ENCODE measurements around the gene HPN.
"Not testable (repeated sequence)": the region's sequence is repeated elsewhere in the genome, so short reads cannot be mapped to it uniquely, and the experiment has no call there.

HPN gene

GRCh38 chr19:35088131-35088913, 46.8 kb downstream of the HPN start:
- peak; percentile 81 for DNase-seq

- no peak for DNase-seq
These were observed 48.0 kb downstream of the HPN start for GRCh38 chr19:35089554-35089953.

GRCh38 chr19:35090160-35090505, 48.6 kb downstream of the HPN start:
- DNase-seq, result no peak

- peak; percentile 90 for DNase-seq
These were observed 49.1 kb downstream of the HPN start for GRCh38 chr19:35090506-35091214.

- DNase-seq, result no peak
These were observed 51.9 kb downstream of the HPN start for GRCh38 chr19:35093430-35093829.

GRCh38 chr19:35093941-35094647, 52.6 kb downstream of the HPN start:
- DNase-seq, result no peak

- DNase-seq, result no peak
These were observed 53.1 kb downstream of the HPN start for GRCh38 chr19:35094656-35095055.

- DNase-seq, result no peak
These were observed 54.3 kb downstream of the HPN start for GRCh38 chr19:35095667-35096368.

- DNase-seq, result no peak
These were observed 57.0 kb downstream of the HPN start for GRCh38 chr19:35098413-35099049.

- DNase-seq, result no peak
These were observed 57.8 kb downstream of the HPN start for GRCh38 chr19:35099155-35099896.

GRCh38 chr19:35099897-35100275, 58.4 kb downstream of the HPN start:
- no peak for DNase-seq

GRCh38 chr19:35100588-35101533, 59.3 kb downstream of the HPN start:
- DNase-seq, result no peak

- not testable (repeated sequence) for DNase-seq
These were observed 60.4 kb downstream of the HPN start for GRCh38 chr19:35101949-35102348.

GRCh38 chr19:35103614-35104013, 62.1 kb downstream of the HPN start:
- DNase-seq, result not testable (repeated sequence)

- DNase-seq, result no peak
These were observed 62.8 kb downstream of the HPN start for GRCh38 chr19:35104361-35104760.

GRCh38 chr19:35105047-35105410, 63.5 kb downstream of the HPN start:
- DNase-seq, result no peak

- DNase-seq, result no peak
These were observed 64.1 kb downstream of the HPN start for GRCh38 chr19:35105411-35106290.

- no peak for DNase-seq
These were observed 64.7 kb downstream of the HPN start for GRCh38 chr19:35106291-35106583.

- DNase-seq, result no peak
These were observed 65.5 kb downstream of the HPN start for GRCh38 chr19:35106898-35107541.

- DNase-seq, result no peak
These were observed 66.0 kb downstream of the HPN start for GRCh38 chr19:35107545-35107944.

Measured in 8988T (cell line).